Small intestine (tissue), 7 donors: ENCODE data around the gene DNM1L. TPM values are rescaled to one million over a fixed set of nuclear protein-coding genes. Genes with fewer than 3 reads are reported as not detected.

Experiments
- DNase-seq, 2 donors: peaks; one replicate each; pipeline versions ENCODE4 v3.0.0 to v3.0.0-alpha.2; 2013
- FAIRE-seq: peaks from 2 replicates; lab custom pipeline; 2012; peaks lifted over from hg19 to GRCh38; lab: Jason Lieb, UNC
- H3K27ac ChIP-seq, 3 donors: one replicate each; pipeline ENCODE4 v1.5.1; 2013; ENCODE audit warnings: low read length in 2 of 3, mild to moderate bottlenecking in 2 of 3, control low read depth in 1 of 3, inconsistent platforms in 1 of 3, low read depth in 1 of 3, moderate library complexity in 1 of 3
- H3K27me3 ChIP-seq, 3 donors: one replicate each; pipeline ENCODE4 v1.6.1; 2013; ENCODE audit warnings: low read length in 3 of 3, inconsistent platforms in 1 of 3; ENCODE audit not compliant: control insufficient read depth in 3 of 3, insufficient read depth in 3 of 3
- H3K36me3 ChIP-seq, 3 donors: one replicate each; pipeline ENCODE4 v1.6.1; 2013; ENCODE audit warnings: low read length in 3 of 3, inconsistent platforms in 1 of 3, low read depth in 1 of 3, mild to moderate bottlenecking in 1 of 3, moderate library complexity in 1 of 3; ENCODE audit not compliant: control insufficient read depth in 3 of 3, insufficient read depth in 2 of 3
- H3K4me1 ChIP-seq, 3 donors: one replicate each; pipeline ENCODE4 v1.6.1; 2013; ENCODE audit warnings: low read length in 2 of 3, inconsistent platforms in 1 of 3, low read depth in 1 of 3, mild to moderate bottlenecking in 1 of 3, moderate library complexity in 1 of 3; ENCODE audit not compliant: control insufficient read depth in 3 of 3, insufficient read depth in 2 of 3
- H3K4me3 ChIP-seq, 3 donors: one replicate each; pipeline ENCODE4 v1.5.1; 2013; ENCODE audit warnings: low read length in 3 of 3, control low read depth in 1 of 3, inconsistent platforms in 1 of 3, low read depth in 1 of 3, mild to moderate bottlenecking in 1 of 3, moderate library complexity in 1 of 3
- H3K9me3 ChIP-seq, 2 donors: one replicate each; pipeline ENCODE4 v1.6.1; 2013; ENCODE audit warnings: low read depth in 1 of 2, low read length in 1 of 2; ENCODE audit not compliant: control insufficient read depth in 2 of 2, insufficient read depth in 1 of 2
- WGBS, 3 donors: extraction: QIAGEN DNeasy Blood & Tissue Kit; methylation state at CpG; one replicate each; pipeline ENCODE4 v1.1.7; 2013; 5-methylcytosine and 5-hydroxymethylcytosine counted together
- polyA plus RNA-seq, 4 donors: library from polyadenylated mRNA; stranded (reverse) in 3 of 4; unstranded in 1 of 4; fragments of 200-250 nt in 3 of 4; fragments of 120-200 nt in 1 of 4; gene quantifications; one replicate each; pipeline versions ENCODE4 v1.2.1 to v1.2.3, GENCODE V29; 2013
- donor health status: healthy with polysubstance abuse.
- donor health status: control.
- donor health status: control.
- donor health status: Bipolar disorder and iron deficiency.
- donor health status: healthy.

The DNM1L gene
- polyA plus RNA-seq, 4 donors = 16.2 to 66.9 (median 22.2) TPM

- DNase-seq (no peak), FAIRE-seq (no peak)
- Histone ChIP-seq H3K4me3 (no peak overlapping the region), H3K4me1 (no peaks in the 10 kb centered on the region), H3K9me3 (no peaks in the 10 kb centered on the region), H3K36me3 (peaks cover 0 to 21% (median 0%) of the 10 kb centered on the region in 3 donors), H3K27ac (no peak overlapping the region), H3K27me3 (no peaks in the 10 kb centered on the region)
- WGBS, 3 donors = 73 to 82% (median 77%) methylated on average over 11 of the region's 11 CpGs
These were observed 2.2 kb downstream of the DNM1L start for GRCh38 chr12:32681272-32681671.

GRCh38 chr12:32686340-32686739 lies 7.2 kb downstream of the DNM1L start:
- Histone ChIP-seq H3K36me3 (peaks cover 0 to 24% (median 0%) of the 10 kb centered on the region in 3 donors), H3K4me1 (no peaks in the 10 kb centered on the region), H3K27me3 (no peaks in the 10 kb centered on the region), H3K27ac (no peak overlapping the region), H3K9me3 (no peaks in the 10 kb centered on the region), H3K4me3 (no peak overlapping the region)
- no peak for DNase-seq
- no peak for FAIRE-seq
- WGBS, 3 donors = 93 to 97% (median 97%) methylated on average over 1 of the region's 1 CpG

GRCh38 chr12:32688786-32689185 lies 9.7 kb downstream of the DNM1L start:
- Histone ChIP-seq H3K27me3 (no peaks in the 10 kb centered on the region), H3K4me1 (no peaks in the 10 kb centered on the region), H3K36me3 (peaks cover 0 to 19% (median 0%) of the 10 kb centered on the region in 3 donors), H3K27ac (no peak overlapping the region), H3K4me3 (no peak overlapping the region), H3K9me3 (peaks cover 0 to 3% of the 10 kb centered on the region in 2 donors)
- DNase-seq (no peak), FAIRE-seq (no peak)

DNA sequence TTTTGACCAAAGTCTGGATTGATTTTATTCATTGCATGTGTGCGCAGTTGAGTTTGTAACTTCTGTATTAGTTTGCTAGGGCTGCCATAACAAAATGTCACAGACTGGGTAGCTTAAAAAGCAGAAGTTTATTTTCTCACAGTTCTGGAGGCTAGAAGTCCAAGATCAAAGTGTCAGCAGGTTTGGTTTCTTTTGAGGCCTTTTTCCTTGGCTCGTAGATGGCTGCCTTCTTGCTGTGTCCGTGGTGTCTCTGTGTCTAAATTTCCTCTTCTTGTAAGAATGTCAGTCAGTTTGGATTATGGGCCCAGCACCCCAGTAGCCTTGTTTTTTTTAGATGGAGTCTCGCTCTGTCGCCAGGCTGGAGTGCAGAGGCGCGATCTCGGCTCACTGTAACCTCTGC lies 11.8 kb downstream of the DNM1L start:
- FAIRE-seq (no peak), DNase-seq (no peak)
- H3K36me3 ChIP-seq = peaks cover 0 to 11% (median 0%) of the 10 kb centered on the region in 3 donors
- H3K9me3 ChIP-seq = peaks cover 0 to 13% of the 10 kb centered on the region in 2 donors
- H3K4me3 ChIP-seq = no peak overlapping the region
- no peak overlapping the region for H3K27ac ChIP-seq
- no peaks in the 10 kb centered on the region for H3K27me3 ChIP-seq
- 86 to 98% (median 98%) methylated on average over 8 of the region's 8 CpGs for WGBS, 3 donors
- H3K4me1 ChIP-seq = no peaks in the 10 kb centered on the region

DNA sequence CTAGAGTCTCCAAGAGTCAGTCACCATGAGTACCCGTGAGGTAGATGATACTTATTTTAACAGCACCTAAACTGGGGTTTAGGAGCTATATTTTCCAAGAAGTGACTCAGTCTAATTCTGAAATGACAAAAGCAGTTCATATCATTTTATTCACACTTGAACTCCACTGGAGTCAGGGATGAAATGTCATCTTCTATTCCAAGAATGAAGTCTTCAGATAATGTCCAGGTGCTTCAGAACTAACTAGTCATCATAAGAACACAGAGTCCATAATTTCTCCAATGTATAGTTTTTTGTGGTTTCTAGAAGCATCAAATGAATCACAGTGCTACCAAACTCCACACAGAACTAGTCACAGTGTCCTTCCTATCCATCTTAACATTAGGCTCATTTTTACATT lies 13.3 kb downstream of the DNM1L start:
- Histone ChIP-seq H3K9me3 (peaks cover 0 to 18% of the 10 kb centered on the region in 2 donors), H3K27ac (no peak overlapping the region), H3K4me3 (no peak overlapping the region), H3K27me3 (no peaks in the 10 kb centered on the region), H3K36me3 (peaks cover 0 to 10% (median 0%) of the 10 kb centered on the region in 3 donors), H3K4me1 (no peaks in the 10 kb centered on the region)
- WGBS, 3 donors = 82 to 90% (median 85%) methylated on average over 1 of the region's 1 CpG
- DNase-seq (no peak), FAIRE-seq (no peak)

DNA sequence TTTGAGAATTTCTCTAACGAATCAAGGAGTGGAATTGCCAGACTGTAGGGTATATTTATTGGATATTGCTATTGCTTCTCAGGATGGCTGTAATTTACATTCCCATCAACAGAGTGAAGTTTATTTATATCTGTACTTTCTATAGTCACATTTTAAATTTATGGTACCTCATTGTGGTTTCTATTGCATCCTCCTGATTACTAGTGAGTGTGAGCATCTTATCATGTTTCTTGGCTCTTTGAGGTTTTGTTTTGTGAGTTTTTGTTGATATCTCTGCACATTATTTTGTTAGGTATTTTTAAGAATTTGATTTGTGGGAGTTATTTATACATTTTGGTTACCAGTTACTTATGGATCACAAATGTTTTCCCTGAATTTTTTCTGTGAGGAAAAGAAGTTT lies 13.9 kb downstream of the DNM1L start:
- DNase-seq (no peak), FAIRE-seq (no peak)
- 81 to 94% (median 82%) methylated on average over 1 of the region's 1 CpG for WGBS, 3 donors
- Histone ChIP-seq H3K4me3 (no peak overlapping the region), H3K27ac (no peak overlapping the region), H3K9me3 (peaks cover 0 to 18% of the 10 kb centered on the region in 2 donors), H3K27me3 (no peaks in the 10 kb centered on the region), H3K36me3 (peaks cover 0 to 7% (median 0%) of the 10 kb centered on the region in 3 donors), H3K4me1 (no peaks in the 10 kb centered on the region)

DNA sequence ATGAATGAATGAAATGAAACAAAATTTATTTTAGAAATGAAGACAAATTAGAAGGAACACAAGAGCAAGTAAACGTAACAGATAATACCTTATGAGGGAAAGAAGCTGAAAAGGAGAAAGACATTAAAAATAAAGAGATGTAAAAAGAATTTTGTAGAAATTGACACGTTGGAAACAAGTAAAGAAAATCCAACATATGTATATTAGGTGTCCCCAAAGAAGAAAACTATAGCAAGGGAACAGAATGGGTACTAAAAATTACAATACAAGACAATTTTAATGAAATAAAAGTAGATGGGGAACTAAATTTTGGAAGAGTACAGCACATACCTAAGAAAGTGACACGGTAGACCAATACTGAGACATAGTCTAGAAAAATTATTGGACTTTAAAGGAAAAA lies 16.7 kb downstream of the DNM1L start:
- Histone ChIP-seq H3K36me3 (peaks cover 0 to 7% (median 0%) of the 10 kb centered on the region in 3 donors), H3K9me3 (peaks cover 0 to 18% of the 10 kb centered on the region in 2 donors), H3K27me3 (no peaks in the 10 kb centered on the region), H3K4me3 (no peak overlapping the region), H3K27ac (no peak overlapping the region), H3K4me1 (no peaks in the 10 kb centered on the region)
- no peak for FAIRE-seq
- WGBS, 3 donors = 94 to 99% (median 98%) methylated on average over 3 of the region's 3 CpGs
- no peak for DNase-seq

- H3K4me1 ChIP-seq = no peaks in the 10 kb centered on the region
- DNase-seq (no peak), FAIRE-seq (no peak)
- H3K36me3 ChIP-seq = peaks cover 0 to 14% (median 0%) of the 10 kb centered on the region in 3 donors
- 73 to 90% (median 85%) methylated on average over 1 of the region's 1 CpG for WGBS, 3 donors
- H3K4me3 ChIP-seq = no peak overlapping the region
- peaks cover 0 to 18% of the 10 kb centered on the region in 2 donors for H3K9me3 ChIP-seq
- no peaks in the 10 kb centered on the region for H3K27me3 ChIP-seq
- H3K27ac ChIP-seq = no peak overlapping the region
These were observed 18.3 kb downstream of the DNM1L start for GRCh38 chr12:32697445-32697844.

- 63 to 82% (median 69%) methylated on average over 2 of the region's 2 CpGs for WGBS, 3 donors
- Histone ChIP-seq H3K9me3 (peaks cover 0 to 18% of the 10 kb centered on the region in 2 donors), H3K4me1 (no peaks in the 10 kb centered on the region), H3K36me3 (peaks cover 0 to 14% (median 0%) of the 10 kb centered on the region in 3 donors), H3K27ac (no peak overlapping the region), H3K27me3 (no peaks in the 10 kb centered on the region), H3K4me3 (no peak overlapping the region)
- FAIRE-seq (no peak), DNase-seq (peak in 1 of 2 donors; percentile 5)
These were observed 19.2 kb downstream of the DNM1L start for GRCh38 chr12:32698285-32698684.
